Stomach smooth muscle (tissue), 2 donors: ENCODE measurements around the gene SMYD3.

ENCODE experiments used
- H3K27ac ChIP-seq: one replicate; pipeline ENCODE4 v1.7.0; 2013; ENCODE audit warnings: mild to moderate bottlenecking, low read length, inconsistent platforms
- H3K27me3 ChIP-seq, 2 donors: one replicate each; pipeline ENCODE4 v1.7.0; 2013; ENCODE audit warnings: low read length in 2 of 2; ENCODE audit not compliant: insufficient read depth in 2 of 2, control insufficient read depth in 1 of 2
- H3K36me3 ChIP-seq, 2 donors: one replicate each; pipeline ENCODE4 v1.7.0; 2013; ENCODE audit warnings: low read length in 2 of 2; ENCODE audit not compliant: control insufficient read depth in 2 of 2, insufficient read depth in 2 of 2
- H3K4me1 ChIP-seq: one replicate; pipeline ENCODE4 v1.7.0; 2013; ENCODE audit warnings: low read length; ENCODE audit not compliant: control insufficient read depth, insufficient read depth
- H3K4me3 ChIP-seq, 2 donors: one replicate each; pipeline ENCODE4 v1.7.0; 2013; ENCODE audit warnings: low read length in 2 of 2
- H3K9ac ChIP-seq, 2 donors: one replicate each; pipeline ENCODE4 v1.7.0; 2013; ENCODE audit warnings: low read length in 2 of 2, mild to moderate bottlenecking in 1 of 2
- H3K9me3 ChIP-seq, 2 donors: one replicate each; pipeline ENCODE4 v1.7.0; 2013; ENCODE audit warnings: low read length in 2 of 2; ENCODE audit not compliant: control insufficient read depth in 2 of 2
- donor health status: healthy.
- donor health status: Pancreatic carcinoma.

SMYD3 gene

GRCh38 chr1:245807306-245807705, 699.8 kb downstream of the SMYD3 start:
- H3K27me3 ChIP-seq = no peaks in the 10 kb centered on the region
- no peaks in the 10 kb centered on the region for H3K9me3 ChIP-seq
- H3K4me1 ChIP-seq = no peaks in the 10 kb centered on the region
- H3K9ac ChIP-seq = no peak overlapping the region
- no peak overlapping the region for H3K27ac ChIP-seq
- no peak overlapping the region for H3K4me3 ChIP-seq
- H3K36me3 ChIP-seq = no peaks in the 10 kb centered on the region

- Histone ChIP-seq H3K4me3 (no peak overlapping the region), H3K9ac (no peak overlapping the region), H3K4me1 (no peaks in the 10 kb centered on the region), H3K27me3 (no peaks in the 10 kb centered on the region), H3K36me3 (no peaks in the 10 kb centered on the region), H3K9me3 (no peaks in the 10 kb centered on the region), H3K27ac (no peak overlapping the region)
These were observed 701.5 kb downstream of the SMYD3 start for GRCh38 chr1:245805532-245805931.

- no peaks in the 10 kb centered on the region for H3K4me1 ChIP-seq
- no peak overlapping the region for H3K9ac ChIP-seq
- H3K27ac ChIP-seq = no peak overlapping the region
- no peaks in the 10 kb centered on the region for H3K36me3 ChIP-seq
- H3K9me3 ChIP-seq = no peaks in the 10 kb centered on the region
- no peaks in the 10 kb centered on the region for H3K27me3 ChIP-seq
- no peak overlapping the region for H3K4me3 ChIP-seq
These were observed 702.4 kb downstream of the SMYD3 start for GRCh38 chr1:245804696-245805095.

GRCh38 chr1:245803666-245804037, 703.4 kb downstream of the SMYD3 start:
- Histone ChIP-seq H3K27ac (no peak overlapping the region), H3K9me3 (no peaks in the 10 kb centered on the region), H3K9ac (no peak overlapping the region), H3K4me1 (no peaks in the 10 kb centered on the region), H3K4me3 (no peak overlapping the region), H3K36me3 (no peaks in the 10 kb centered on the region), H3K27me3 (no peaks in the 10 kb centered on the region)

GRCh38 chr1:245802941-245803665, 704.0 kb downstream of the SMYD3 start:
- Histone ChIP-seq H3K36me3 (no peaks in the 10 kb centered on the region), H3K9me3 (no peaks in the 10 kb centered on the region), H3K27me3 (no peaks in the 10 kb centered on the region), H3K27ac (no peak overlapping the region), H3K4me3 (no peak overlapping the region), H3K4me1 (no peaks in the 10 kb centered on the region), H3K9ac (no peak overlapping the region)

- Histone ChIP-seq H3K27ac (no peak overlapping the region), H3K4me1 (no peaks in the 10 kb centered on the region), H3K9ac (no peak overlapping the region), H3K27me3 (no peaks in the 10 kb centered on the region), H3K9me3 (no peaks in the 10 kb centered on the region), H3K36me3 (no peaks in the 10 kb centered on the region), H3K4me3 (no peak overlapping the region)
These were observed 706.0 kb downstream of the SMYD3 start for GRCh38 chr1:245800901-245801605.

- no peak overlapping the region for H3K27ac ChIP-seq
- H3K4me3 ChIP-seq = no peak overlapping the region
- H3K36me3 ChIP-seq = no peaks in the 10 kb centered on the region
- H3K27me3 ChIP-seq = no peaks in the 10 kb centered on the region
- H3K9ac ChIP-seq = no peak overlapping the region
- no peaks in the 10 kb centered on the region for H3K9me3 ChIP-seq
- no peaks in the 10 kb centered on the region for H3K4me1 ChIP-seq
These were observed 708.7 kb downstream of the SMYD3 start for GRCh38 chr1:245798349-245798711.

GRCh38 chr1:245797592-245798348, 709.3 kb downstream of the SMYD3 start:
- H3K9me3 ChIP-seq = no peaks in the 10 kb centered on the region
- no peak overlapping the region for H3K9ac ChIP-seq
- H3K4me3 ChIP-seq = no peak overlapping the region
- H3K27ac ChIP-seq = no peak overlapping the region
- no peaks in the 10 kb centered on the region for H3K36me3 ChIP-seq
- no peaks in the 10 kb centered on the region for H3K27me3 ChIP-seq
- H3K4me1 ChIP-seq = no peaks in the 10 kb centered on the region

- H3K36me3 ChIP-seq = no peaks in the 10 kb centered on the region
- H3K4me1 ChIP-seq = no peaks in the 10 kb centered on the region
- no peaks in the 10 kb centered on the region for H3K27me3 ChIP-seq
- no peak overlapping the region for H3K9ac ChIP-seq
- no peak overlapping the region for H3K4me3 ChIP-seq
- H3K27ac ChIP-seq = no peak overlapping the region
- H3K9me3 ChIP-seq = peaks cover 0 to 5% of the 10 kb centered on the region in 2 donors
These were observed 715.4 kb downstream of the SMYD3 start for GRCh38 chr1:245791410-245792312.

GRCh38 chr1:245790441-245790840, 716.6 kb downstream of the SMYD3 start:
- Histone ChIP-seq H3K27me3 (no peaks in the 10 kb centered on the region), H3K4me3 (no peak overlapping the region), H3K9me3 (peaks cover 0 to 5% of the 10 kb centered on the region in 2 donors), H3K36me3 (no peaks in the 10 kb centered on the region), H3K4me1 (no peaks in the 10 kb centered on the region), H3K27ac (no peak overlapping the region), H3K9ac (no peak overlapping the region)
